Measurements from ENCODE around the gene SERPINA9.
"Not testable (repeated sequence)": the region's sequence is repeated elsewhere in the genome, so short reads cannot be mapped to it uniquely, and the experiment has no call there.

The SERPINA9 gene

DNA sequence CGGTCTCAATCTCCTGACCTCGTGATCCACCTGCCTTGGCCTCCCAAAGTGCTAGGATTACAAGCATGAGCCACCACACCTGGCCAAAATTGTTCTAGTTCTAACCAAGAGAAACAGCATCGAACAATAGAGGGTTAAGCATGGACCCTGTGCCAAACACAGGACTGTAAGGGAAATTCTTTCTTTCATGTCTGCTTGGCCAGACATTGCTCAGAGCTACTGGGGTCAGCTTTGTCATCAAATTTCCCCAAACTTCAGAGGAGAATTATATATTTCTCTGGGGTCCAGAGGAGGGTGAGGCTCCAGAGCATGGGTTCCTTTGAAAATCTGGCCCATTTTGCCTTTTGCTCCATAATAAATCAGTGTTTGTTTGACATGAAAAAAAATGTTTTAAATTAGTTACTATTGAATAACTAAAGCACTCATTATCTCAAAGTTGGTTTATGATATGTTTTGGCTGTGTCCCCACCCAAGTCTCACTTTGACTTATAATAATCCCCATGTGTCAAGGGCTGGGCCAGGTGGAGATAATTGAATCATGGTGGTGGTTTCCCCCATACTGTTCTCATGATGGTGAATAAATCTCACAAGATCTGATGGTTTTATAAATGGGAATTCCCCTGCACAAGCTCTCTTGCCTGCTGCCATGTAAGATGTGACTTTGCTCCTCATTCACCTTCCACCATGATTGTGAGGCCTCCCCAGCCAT is 58.3 kb downstream of the SERPINA9 start:
- H3K4me1 ChIP-seq (ENCODE audit: control insufficient read depth, low read depth, low read length); H3K27ac ChIP-seq (ENCODE audit: low read depth, low read length); H3K4me2 ChIP-seq (ENCODE audit: low read length); H3K23ac ChIP-seq (ENCODE audit: low read length); H3K79me2 ChIP-seq (ENCODE audit: control insufficient read depth, insufficient read depth, low read length); H3K27me3 ChIP-seq (ENCODE audit: insufficient read depth, low read length, poor library complexity); H3K4ac ChIP-seq (ENCODE audit: low read depth, low read length); H2BK15ac ChIP-seq (replicated peaks; ENCODE audit: low read depth); H2BK120ac ChIP-seq (ENCODE audit: low read depth, low read length); H4K5ac ChIP-seq (ENCODE audit: low read length); H3K9ac ChIP-seq (ENCODE audit: low read length); H4K8ac ChIP-seq (ENCODE audit: low read depth, low read length); H3K36me3 ChIP-seq (ENCODE audit: control insufficient read depth, insufficient read depth, low read length); H3K79me1 ChIP-seq (ENCODE audit: low read length); H2AK5ac ChIP-seq (ENCODE audit: low read length); H3K56ac ChIP-seq (ENCODE audit: low read length); H3K4me3 ChIP-seq (ENCODE audit: low read length); H3K18ac ChIP-seq (ENCODE audit: low read length); DNase-seq; H2BK5ac ChIP-seq (ENCODE audit: low read length): not testable (repeated sequence)
- WGBS (ENCODE audit: extremely low coverage, insufficient coverage, low lambda C conversion rate) = no CpG with 5 or more reads among the region's 3 CpGs

Measured in mesendoderm (in vitro differentiated cells).